Upper lobe of left lung (tissue), 4 donors: Measurements from ENCODE around the gene SLC22A16.
"Not testable (repeated sequence)": the region's sequence is repeated elsewhere in the genome, so short reads cannot be mapped to it uniquely, and the experiment has no call there.

Source experiments
- EP300 ChIP-seq, 4 donors: sonication (generic); formaldehyde crosslinking; IDR thresholded peaks; one replicate each; pipeline ENCODE4 v1.5.1; 2017; ENCODE audit warnings: antibody characterized with exemption in 4 of 4, control low read depth in 2 of 4
- POLR2A ChIP-seq, 4 donors: fragments of 450-650 bp; IDR thresholded peaks; one replicate each; pipeline ENCODE4 v1.5.1; 2016 to 2017; ENCODE audit warnings: antibody characterized with exemption in 4 of 4, mild to moderate bottlenecking in 2 of 4
- POLR2AphosphoS5 ChIP-seq, 2 donors: sonication (generic); formaldehyde crosslinking; IDR thresholded peaks; one replicate each; pipeline ENCODE4 v1.5.1; 2017; ENCODE audit warnings: antibody characterized with exemption in 2 of 2
- TF ChIP-seq, protein P1 (sequence below), 6 experiments: fragments of 450-650 bp in 4 of 6; fragments of 200-600 bp in 2 of 6; sonication (generic) in 2 of 6; IDR thresholded peaks; one replicate each; pipeline ENCODE4 v1.5.1; 2016 to 2019; ENCODE audit warnings: antibody characterized with exemption in 6 of 6

DNA sequence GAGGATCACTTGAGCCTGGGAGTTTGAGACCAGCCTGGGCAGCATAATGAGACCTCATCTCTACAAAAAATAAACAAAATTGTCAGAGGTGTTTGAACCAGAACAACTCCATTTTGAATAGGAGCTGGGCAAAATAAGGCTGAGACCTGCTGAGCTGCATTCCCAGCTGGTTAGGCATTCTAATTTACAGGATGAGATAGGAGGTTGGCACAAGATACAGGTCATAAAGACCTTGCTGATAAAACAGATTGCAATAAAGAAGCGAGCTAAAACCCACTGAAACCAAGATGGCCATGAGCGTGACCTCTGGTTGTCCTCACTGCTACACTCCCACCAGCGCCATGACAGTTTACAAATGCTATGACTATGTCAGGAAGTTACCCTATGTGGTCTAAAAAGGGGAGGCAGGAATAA lies 11.6 kb upstream of the SLC22A16 start:
- TF ChIP-seq, protein P1, sequence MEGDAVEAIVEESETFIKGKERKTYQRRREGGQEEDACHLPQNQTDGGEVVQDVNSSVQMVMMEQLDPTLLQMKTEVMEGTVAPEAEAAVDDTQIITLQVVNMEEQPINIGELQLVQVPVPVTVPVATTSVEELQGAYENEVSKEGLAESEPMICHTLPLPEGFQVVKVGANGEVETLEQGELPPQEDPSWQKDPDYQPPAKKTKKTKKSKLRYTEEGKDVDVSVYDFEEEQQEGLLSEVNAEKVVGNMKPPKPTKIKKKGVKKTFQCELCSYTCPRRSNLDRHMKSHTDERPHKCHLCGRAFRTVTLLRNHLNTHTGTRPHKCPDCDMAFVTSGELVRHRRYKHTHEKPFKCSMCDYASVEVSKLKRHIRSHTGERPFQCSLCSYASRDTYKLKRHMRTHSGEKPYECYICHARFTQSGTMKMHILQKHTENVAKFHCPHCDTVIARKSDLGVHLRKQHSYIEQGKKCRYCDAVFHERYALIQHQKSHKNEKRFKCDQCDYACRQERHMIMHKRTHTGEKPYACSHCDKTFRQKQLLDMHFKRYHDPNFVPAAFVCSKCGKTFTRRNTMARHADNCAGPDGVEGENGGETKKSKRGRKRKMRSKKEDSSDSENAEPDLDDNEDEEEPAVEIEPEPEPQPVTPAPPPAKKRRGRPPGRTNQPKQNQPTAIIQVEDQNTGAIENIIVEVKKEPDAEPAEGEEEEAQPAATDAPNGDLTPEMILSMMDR (IDR thresholded peaks at IDR 0.05), result not testable (repeated sequence)
- TF ChIP-seq POLR2A, POLR2AphosphoS5, EP300 (IDR thresholded peaks at IDR 0.05): not testable (repeated sequence)
